SK-N-SH (cell line): ENCODE data around the gene RNF144B.
"Not testable (repeated sequence)": the region's sequence is repeated elsewhere in the genome, so short reads cannot be mapped to it uniquely, and the experiment has no call there.

Source experiments
- CHD2 ChIP-seq: fragments of 150-350 bp; IDR thresholded peaks from 2 replicates; pipeline ENCODE4 v1.6.1; 2018; ENCODE audit warnings: low read length; ENCODE audit not compliant: partially characterized antibody
- FOXM1 ChIP-seq: IDR thresholded peaks from 2 replicates; pipeline ENCODE4 v1.4.0; 2012; ENCODE audit warnings: low read depth, mild to moderate bottlenecking
- GABPA ChIP-seq: IDR thresholded peaks from 2 replicates; pipeline ENCODE4 v1.4.0; 2012; ENCODE audit warnings: low read depth, mild to moderate bottlenecking
- TF ChIP-seq, protein P1 (sequence below): fragments of 200-600 bp; sonication (generic); IDR thresholded peaks from 2 replicates; pipeline ENCODE4 v1.6.1; 2017; ENCODE audit warnings: antibody characterized with exemption, mild to moderate bottlenecking, moderate library complexity
- TF ChIP-seq, protein P2 (sequence below): fragments of 150-350 bp; IDR thresholded peaks from 2 replicates; pipeline ENCODE4 v1.6.1; 2016; ENCODE audit warnings: mild to moderate bottlenecking, low read depth, low read length
- TF ChIP-seq, protein P3 (sequence below): IDR thresholded peaks from 2 replicates; pipeline ENCODE4; 2012
- TF ChIP-seq, protein P4 (sequence below): IDR thresholded peaks from 2 replicates; pipeline ENCODE4 v1.6.1; 2012; ENCODE audit warnings: mild to moderate bottlenecking, low read depth, low read length, moderate library complexity
- TF ChIP-seq, protein P5 (sequence below): fragments of 150-350 bp; IDR thresholded peaks from 2 replicates; pipeline ENCODE4 v1.6.1; 2017; ENCODE audit warnings: antibody characterized with exemption, low read length, low read depth, borderline replicate concordance

DNA sequence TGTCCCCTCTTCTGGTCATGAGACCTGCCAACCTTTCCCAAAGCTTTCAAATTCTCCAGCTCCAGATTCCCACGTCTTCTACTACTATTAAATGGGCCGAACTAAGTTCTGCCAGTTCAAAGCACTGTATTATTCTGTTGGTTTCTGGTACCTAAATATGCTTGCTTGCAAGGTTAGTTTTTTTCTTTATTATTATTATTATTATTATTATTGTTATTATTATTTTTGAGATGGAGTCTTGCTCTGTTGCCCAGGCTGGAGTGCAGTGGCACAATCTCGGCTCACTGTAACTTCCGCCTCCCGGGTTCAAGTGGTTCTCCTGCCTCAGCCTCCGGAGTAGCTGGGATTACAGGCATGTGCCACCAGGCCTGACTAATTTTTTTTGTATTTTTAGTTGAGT lies 17.8 kb downstream of the RNF144B start:
- TF ChIP-seq GABPA, FOXM1, CHD2: not testable (repeated sequence)
- TF ChIP-seq, protein P1, sequence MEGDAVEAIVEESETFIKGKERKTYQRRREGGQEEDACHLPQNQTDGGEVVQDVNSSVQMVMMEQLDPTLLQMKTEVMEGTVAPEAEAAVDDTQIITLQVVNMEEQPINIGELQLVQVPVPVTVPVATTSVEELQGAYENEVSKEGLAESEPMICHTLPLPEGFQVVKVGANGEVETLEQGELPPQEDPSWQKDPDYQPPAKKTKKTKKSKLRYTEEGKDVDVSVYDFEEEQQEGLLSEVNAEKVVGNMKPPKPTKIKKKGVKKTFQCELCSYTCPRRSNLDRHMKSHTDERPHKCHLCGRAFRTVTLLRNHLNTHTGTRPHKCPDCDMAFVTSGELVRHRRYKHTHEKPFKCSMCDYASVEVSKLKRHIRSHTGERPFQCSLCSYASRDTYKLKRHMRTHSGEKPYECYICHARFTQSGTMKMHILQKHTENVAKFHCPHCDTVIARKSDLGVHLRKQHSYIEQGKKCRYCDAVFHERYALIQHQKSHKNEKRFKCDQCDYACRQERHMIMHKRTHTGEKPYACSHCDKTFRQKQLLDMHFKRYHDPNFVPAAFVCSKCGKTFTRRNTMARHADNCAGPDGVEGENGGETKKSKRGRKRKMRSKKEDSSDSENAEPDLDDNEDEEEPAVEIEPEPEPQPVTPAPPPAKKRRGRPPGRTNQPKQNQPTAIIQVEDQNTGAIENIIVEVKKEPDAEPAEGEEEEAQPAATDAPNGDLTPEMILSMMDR: not testable (repeated sequence)
- TF ChIP-seq, protein P2, sequence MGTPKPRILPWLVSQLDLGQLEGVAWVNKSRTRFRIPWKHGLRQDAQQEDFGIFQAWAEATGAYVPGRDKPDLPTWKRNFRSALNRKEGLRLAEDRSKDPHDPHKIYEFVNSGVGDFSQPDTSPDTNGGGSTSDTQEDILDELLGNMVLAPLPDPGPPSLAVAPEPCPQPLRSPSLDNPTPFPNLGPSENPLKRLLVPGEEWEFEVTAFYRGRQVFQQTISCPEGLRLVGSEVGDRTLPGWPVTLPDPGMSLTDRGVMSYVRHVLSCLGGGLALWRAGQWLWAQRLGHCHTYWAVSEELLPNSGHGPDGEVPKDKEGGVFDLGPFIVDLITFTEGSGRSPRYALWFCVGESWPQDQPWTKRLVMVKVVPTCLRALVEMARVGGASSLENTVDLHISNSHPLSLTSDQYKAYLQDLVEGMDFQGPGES: not testable (repeated sequence)
- TF ChIP-seq, protein P3, sequence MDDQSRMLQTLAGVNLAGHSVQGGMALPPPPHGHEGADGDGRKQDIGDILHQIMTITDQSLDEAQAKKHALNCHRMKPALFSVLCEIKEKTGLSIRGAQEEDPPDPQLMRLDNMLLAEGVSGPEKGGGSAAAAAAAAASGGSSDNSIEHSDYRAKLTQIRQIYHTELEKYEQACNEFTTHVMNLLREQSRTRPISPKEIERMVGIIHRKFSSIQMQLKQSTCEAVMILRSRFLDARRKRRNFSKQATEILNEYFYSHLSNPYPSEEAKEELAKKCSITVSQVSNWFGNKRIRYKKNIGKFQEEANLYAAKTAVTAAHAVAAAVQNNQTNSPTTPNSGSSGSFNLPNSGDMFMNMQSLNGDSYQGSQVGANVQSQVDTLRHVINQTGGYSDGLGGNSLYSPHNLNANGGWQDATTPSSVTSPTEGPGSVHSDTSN: not testable (repeated sequence)
- TF ChIP-seq, protein P4, sequence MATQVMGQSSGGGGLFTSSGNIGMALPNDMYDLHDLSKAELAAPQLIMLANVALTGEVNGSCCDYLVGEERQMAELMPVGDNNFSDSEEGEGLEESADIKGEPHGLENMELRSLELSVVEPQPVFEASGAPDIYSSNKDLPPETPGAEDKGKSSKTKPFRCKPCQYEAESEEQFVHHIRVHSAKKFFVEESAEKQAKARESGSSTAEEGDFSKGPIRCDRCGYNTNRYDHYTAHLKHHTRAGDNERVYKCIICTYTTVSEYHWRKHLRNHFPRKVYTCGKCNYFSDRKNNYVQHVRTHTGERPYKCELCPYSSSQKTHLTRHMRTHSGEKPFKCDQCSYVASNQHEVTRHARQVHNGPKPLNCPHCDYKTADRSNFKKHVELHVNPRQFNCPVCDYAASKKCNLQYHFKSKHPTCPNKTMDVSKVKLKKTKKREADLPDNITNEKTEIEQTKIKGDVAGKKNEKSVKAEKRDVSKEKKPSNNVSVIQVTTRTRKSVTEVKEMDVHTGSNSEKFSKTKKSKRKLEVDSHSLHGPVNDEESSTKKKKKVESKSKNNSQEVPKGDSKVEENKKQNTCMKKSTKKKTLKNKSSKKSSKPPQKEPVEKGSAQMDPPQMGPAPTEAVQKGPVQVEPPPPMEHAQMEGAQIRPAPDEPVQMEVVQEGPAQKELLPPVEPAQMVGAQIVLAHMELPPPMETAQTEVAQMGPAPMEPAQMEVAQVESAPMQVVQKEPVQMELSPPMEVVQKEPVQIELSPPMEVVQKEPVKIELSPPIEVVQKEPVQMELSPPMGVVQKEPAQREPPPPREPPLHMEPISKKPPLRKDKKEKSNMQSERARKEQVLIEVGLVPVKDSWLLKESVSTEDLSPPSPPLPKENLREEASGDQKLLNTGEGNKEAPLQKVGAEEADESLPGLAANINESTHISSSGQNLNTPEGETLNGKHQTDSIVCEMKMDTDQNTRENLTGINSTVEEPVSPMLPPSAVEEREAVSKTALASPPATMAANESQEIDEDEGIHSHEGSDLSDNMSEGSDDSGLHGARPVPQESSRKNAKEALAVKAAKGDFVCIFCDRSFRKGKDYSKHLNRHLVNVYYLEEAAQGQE: not testable (repeated sequence)
- TF ChIP-seq, protein P5, sequence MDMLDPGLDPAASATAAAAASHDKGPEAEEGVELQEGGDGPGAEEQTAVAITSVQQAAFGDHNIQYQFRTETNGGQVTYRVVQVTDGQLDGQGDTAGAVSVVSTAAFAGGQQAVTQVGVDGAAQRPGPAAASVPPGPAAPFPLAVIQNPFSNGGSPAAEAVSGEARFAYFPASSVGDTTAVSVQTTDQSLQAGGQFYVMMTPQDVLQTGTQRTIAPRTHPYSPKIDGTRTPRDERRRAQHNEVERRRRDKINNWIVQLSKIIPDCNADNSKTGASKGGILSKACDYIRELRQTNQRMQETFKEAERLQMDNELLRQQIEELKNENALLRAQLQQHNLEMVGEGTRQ: not testable (repeated sequence)
